HG02588 (cell line): ENCODE measurements around the gene SIL1.

Experiments
- ATAC-seq: cut with Tn5 transposase; IDR thresholded peaks from one replicate; pipeline ENCODE4 v1.9.1; 2021; ENCODE audit warnings: mild to moderate bottlenecking, moderate library complexity; ENCODE audit not compliant: unreplicated experiment

Gene SIL1

GRCh38 chr5:138985683-138986082 lies 212.5 kb downstream of the SIL1 start:
- no peak for ATAC-seq

- no peak for ATAC-seq
These were observed 212.9 kb downstream of the SIL1 start for GRCh38 chr5:138985256-138985655.

- no peak for ATAC-seq
These were observed 214.2 kb downstream of the SIL1 start for GRCh38 chr5:138983984-138984383.

GRCh38 chr5:138981586-138981985 lies 216.6 kb downstream of the SIL1 start:
- no peak for ATAC-seq

GRCh38 chr5:138981131-138981530 lies 217.0 kb downstream of the SIL1 start:
- no peak for ATAC-seq

GRCh38 chr5:138980441-138980840 lies 217.7 kb downstream of the SIL1 start:
- no peak for ATAC-seq

- ATAC-seq, result no peak
These were observed 218.4 kb downstream of the SIL1 start for GRCh38 chr5:138979684-138980280.

GRCh38 chr5:138978581-138978980 lies 219.6 kb downstream of the SIL1 start:
- no peak for ATAC-seq

GRCh38 chr5:138978080-138978479 lies 220.1 kb downstream of the SIL1 start:
- no peak for ATAC-seq

- no peak for ATAC-seq
These were observed 222.9 kb downstream of the SIL1 start for GRCh38 chr5:138975098-138975847.

GRCh38 chr5:138974227-138975063 lies 223.7 kb downstream of the SIL1 start:
- no peak for ATAC-seq

- no peak for ATAC-seq
These were observed 225.3 kb downstream of the SIL1 start for GRCh38 chr5:138972836-138973235.

DNA sequence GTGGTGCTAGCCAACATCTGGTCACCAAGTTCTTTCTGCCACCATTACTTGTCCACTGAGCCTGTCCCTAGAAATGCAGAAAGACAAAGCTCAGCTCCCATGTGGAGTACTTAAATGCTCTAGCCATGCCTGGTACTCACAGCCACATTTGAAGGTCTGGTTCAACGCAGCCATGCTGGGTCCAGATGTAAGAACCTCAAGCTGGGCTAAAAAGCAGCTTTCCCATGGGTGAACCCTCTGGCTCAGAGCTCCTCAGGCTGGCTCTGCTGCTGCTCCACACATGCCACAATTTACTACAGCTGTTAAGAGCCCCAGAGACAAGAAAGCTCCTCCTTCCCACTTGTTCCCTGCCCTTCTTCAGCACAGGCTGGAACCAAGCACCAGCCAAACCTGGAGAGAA lies 225.9 kb downstream of the SIL1 start:
- ATAC-seq, result no peak

GRCh38 chr5:138969323-138970002 lies 228.7 kb downstream of the SIL1 start:
- ATAC-seq, result no peak

DNA sequence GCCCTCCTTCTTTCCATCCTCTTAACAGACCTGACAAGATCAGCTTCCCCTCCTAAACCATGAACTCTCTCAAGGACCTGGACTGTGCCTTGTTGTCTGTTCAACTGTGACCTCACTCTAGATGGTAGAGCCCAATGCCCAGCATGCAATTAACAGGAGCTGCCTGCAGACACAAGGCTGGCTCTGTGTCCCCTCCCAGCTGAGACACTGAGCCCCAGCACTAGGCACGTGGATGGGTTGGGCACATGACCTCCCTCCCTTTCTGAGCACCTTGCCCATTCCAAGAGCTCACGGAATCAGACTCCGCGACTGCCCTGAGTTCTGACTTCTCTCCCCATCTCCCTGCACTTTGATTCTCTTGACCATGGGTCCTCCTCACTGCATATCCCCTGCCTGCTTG lies 229.6 kb downstream of the SIL1 start:
- no peak for ATAC-seq

- no peak for ATAC-seq
These were observed 230.2 kb downstream of the SIL1 start for GRCh38 chr5:138967791-138968448.

DNA sequence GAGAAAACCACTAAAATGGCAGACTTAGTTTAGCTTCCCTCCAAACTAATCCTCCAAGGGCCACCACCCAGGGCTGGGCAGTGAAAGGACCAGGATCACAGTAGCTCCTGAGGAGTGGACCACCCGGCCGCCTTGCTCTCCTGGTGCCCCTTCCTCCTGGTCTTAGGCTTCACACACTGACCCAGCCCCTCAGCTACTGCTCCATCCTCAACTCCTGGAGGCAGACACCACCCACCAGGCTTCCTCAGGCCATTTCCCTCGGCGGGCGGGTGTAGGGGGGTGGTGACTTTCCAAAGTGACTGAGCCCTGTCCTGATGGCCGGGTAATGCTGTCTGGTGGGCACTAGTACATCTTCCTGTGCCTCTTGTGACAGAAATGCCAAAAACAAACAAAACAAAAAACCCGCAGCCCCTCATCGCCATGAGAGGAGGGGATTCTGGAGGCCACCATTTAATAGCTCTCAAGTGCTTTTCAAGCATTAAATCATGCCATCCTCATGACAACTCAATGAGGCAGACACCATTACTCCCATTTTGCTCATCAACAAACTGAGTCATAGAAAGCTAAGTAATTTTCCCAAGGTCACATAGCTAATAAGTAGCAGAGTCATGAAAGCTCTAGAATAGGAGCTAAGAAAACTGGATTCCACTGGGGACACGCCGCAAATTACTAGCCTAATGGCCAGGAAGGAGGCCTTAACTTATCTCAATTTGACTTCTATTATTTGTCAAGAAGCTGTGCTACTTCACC lies 231.8 kb downstream of the SIL1 start:
- ATAC-seq, result no peak

GRCh38 chr5:138965626-138966025 lies 232.5 kb downstream of the SIL1 start:
- no peak for ATAC-seq

GRCh38 chr5:138964647-138965201 lies 233.4 kb downstream of the SIL1 start:
- no peak for ATAC-seq
